Measurements from ENCODE around the gene NT5E.

Gene NT5E

GRCh38 chr6:85460921-85461797, 11.3 kb downstream of the NT5E start:
- peak; percentile 98 for DNase-seq

- DNase-seq, result no peak
Observed at GRCh38 chr6:85461798-85462170, 11.9 kb downstream of the NT5E start.

- no peak for DNase-seq
Observed at GRCh38 chr6:85462673-85463072, 12.8 kb downstream of the NT5E start.

GRCh38 chr6:85463621-85464259, 13.9 kb downstream of the NT5E start:
- DNase-seq, result no peak

GRCh38 chr6:85464260-85464644, 14.4 kb downstream of the NT5E start:
- DNase-seq, result peak; percentile 85

GRCh38 chr6:85464722-85465150, 14.9 kb downstream of the NT5E start:
- DNase-seq, result peak; percentile 79

- DNase-seq, result peak; percentile 52
Observed at GRCh38 chr6:85465762-85466161, 15.9 kb downstream of the NT5E start.

- no peak for DNase-seq
Observed at GRCh38 chr6:85468326-85468725, 18.4 kb downstream of the NT5E start.

- DNase-seq, result no peak
Observed at GRCh38 chr6:85469276-85470022, 19.6 kb downstream of the NT5E start.

- DNase-seq, result peak; percentile 88
Observed at GRCh38 chr6:85470023-85470410, 20.1 kb downstream of the NT5E start.

- DNase-seq, result no peak
Observed at GRCh38 chr6:85472744-85473143, 22.9 kb downstream of the NT5E start.

- DNase-seq, result no peak
Observed at GRCh38 chr6:85473748-85474147, 23.9 kb downstream of the NT5E start.

- DNase-seq, result no peak
Observed at GRCh38 chr6:85476532-85476931, 26.6 kb downstream of the NT5E start.

- DNase-seq, result no peak
Observed at GRCh38 chr6:85479208-85479607, 29.3 kb downstream of the NT5E start.

- DNase-seq, result no peak
Observed at GRCh38 chr6:85482206-85482904, 32.5 kb downstream of the NT5E start.

- peak; percentile 53 for DNase-seq
Observed at GRCh38 chr6:85482905-85483700, 33.2 kb downstream of the NT5E start.

- DNase-seq, result no peak
Observed at GRCh38 chr6:85483846-85484245, 34.0 kb downstream of the NT5E start.

GRCh38 chr6:85484948-85485347, 35.1 kb downstream of the NT5E start:
- DNase-seq, result no peak

- DNase-seq, result no peak
Observed at GRCh38 chr6:85490516-85491248, 40.8 kb downstream of the NT5E start.

GRCh38 chr6:85493389-85493788, 43.5 kb downstream of the NT5E start:
- DNase-seq, result peak; percentile 65

All from MV-4-11 (cell line).